ENCODE data around the gene GPR84. TPM values are rescaled to one million over a fixed set of nuclear protein-coding genes. Genes with fewer than 3 reads are reported as not detected.

Gene GPR84
- total and polyA plus RNA-seq, 12 donors: 0.18 to 6.8 (median 1.2) TPM; not detected in 1

GRCh38 chr12:54394281-54394719, 30.0 kb upstream of the GPR84 start:
- Histone ChIP-seq H3K27ac (no peak overlapping the region), H3K9me3 (replicated peaks in 1 of 3) (no peaks in the 10 kb centered on the region), H3K27me3 (no peaks in the 10 kb centered on the region), H3K4me1 (replicated peaks in 1 of 2) (no peaks in the 10 kb centered on the region), H3K36me3 (replicated peaks in 1 of 2) (peaks cover 0 to 48% of the 10 kb centered on the region in 2 donors), H3K4me3 (no peak overlapping the region)
- 25 to 39% (median 31%) methylated on average over 4 of the region's 4 CpGs for WGBS, 4 donors
- peak in 3 of 7 donors; percentile 63 to 77 (median 64) for DNase-seq
- TF ChIP-seq CTCF (IDR thresholded peaks at IDR 0.05) (peak; percentile 44 to 73 (median 62)), POLR2A (IDR thresholded peaks at IDR 0.05) (no peak)
- intact Hi-C loops (cut with DNase I): no loop called here

- no peak for DNase-seq
- 64 to 79% (median 67%) methylated on average over 3 of the region's 3 CpGs for WGBS, 4 donors
- H3K27ac ChIP-seq: no peak overlapping the region
- no peaks in the 10 kb centered on the region for H3K27me3 ChIP-seq
- intact Hi-C loops (cut with DNase I): no loop called here
- no peaks in the 10 kb centered on the region for H3K4me1 ChIP-seq (replicated peaks in 1 of 2)
- H3K9me3 ChIP-seq (replicated peaks in 1 of 3): no peaks in the 10 kb centered on the region
- TF ChIP-seq CTCF (IDR thresholded peaks at IDR 0.05) (no peak), POLR2A (IDR thresholded peaks at IDR 0.05) (no peak)
- H3K4me3 ChIP-seq: no peak overlapping the region
- peaks cover 0 to 43% of the 10 kb centered on the region in 2 donors for H3K36me3 ChIP-seq (replicated peaks in 1 of 2)
Measured at GRCh38 chr12:54393743-54394142, 29.5 kb upstream of the GPR84 start.

- Histone ChIP-seq H3K27ac (no peak overlapping the region), H3K4me1 (replicated peaks in 1 of 2) (no peaks in the 10 kb centered on the region), H3K27me3 (no peaks in the 10 kb centered on the region), H3K36me3 (replicated peaks in 1 of 2) (peaks cover 0 to 37% of the 10 kb centered on the region in 2 donors), H3K4me3 (no peak overlapping the region), H3K9me3 (replicated peaks in 1 of 3) (no peaks in the 10 kb centered on the region)
- TF ChIP-seq POLR2A (IDR thresholded peaks at IDR 0.05): no peak
- TF ChIP-seq CTCF (IDR thresholded peaks at IDR 0.05): no peak
- intact Hi-C loops (cut with DNase I): no loop called here
- WGBS, 4 donors: 56 to 70% (median 61%) methylated on average over 5 to 6 of the region's 6 CpGs
- no peak for DNase-seq
Measured at GRCh38 chr12:54393207-54393609, 28.9 kb upstream of the GPR84 start.

GRCh38 chr12:54392485-54393206, 28.4 kb upstream of the GPR84 start:
- H3K9me3 ChIP-seq (replicated peaks in 1 of 3): no peaks in the 10 kb centered on the region
- H3K4me3 ChIP-seq: no peak overlapping the region
- H3K4me1 ChIP-seq (replicated peaks in 1 of 2): no peaks in the 10 kb centered on the region
- no peaks in the 10 kb centered on the region for H3K27me3 ChIP-seq
- TF ChIP-seq CTCF (IDR thresholded peaks at IDR 0.05) (no peak), POLR2A (IDR thresholded peaks at IDR 0.05) (no peak)
- WGBS, 4 donors: 85 to 89% (median 86%) methylated on average over 8 of the region's 8 CpGs
- no peak for DNase-seq
- intact Hi-C loops (cut with DNase I): no loop called here
- H3K27ac ChIP-seq: no peak overlapping the region
- H3K36me3 ChIP-seq (replicated peaks in 1 of 2): peaks cover 0 to 32% of the 10 kb centered on the region in 2 donors

Measured in adrenal gland (tissue), 12 donors.